Neuronal stem cell (in vitro differentiated cells): ENCODE results near the gene CASTOR1.

Experiments
- DNase-seq: peaks from one replicate; pipeline ENCODE4 v3.0.0-alpha.2; 2013; ENCODE audit warnings: low spot score
- H2AFZ ChIP-seq: one replicate; pipeline ENCODE4 v1.6.1; 2013; ENCODE audit warnings: mild to moderate bottlenecking, low read length, inconsistent platforms
- H2AK5ac ChIP-seq: 2 replicates; pipeline ENCODE4 v1.6.1; 2013; ENCODE audit warnings: low read depth, mild to moderate bottlenecking, inconsistent platforms, low read length, moderate library complexity, mixed read lengths
- H2BK120ac ChIP-seq: 2 replicates; pipeline ENCODE4 v1.6.1; 2013; ENCODE audit warnings: low read depth, mild to moderate bottlenecking, inconsistent platforms, low read length, moderate library complexity, mixed read lengths
- H2BK12ac ChIP-seq: one replicate; pipeline ENCODE4 v1.6.1; 2013; ENCODE audit warnings: low read length, inconsistent platforms
- H2BK15ac ChIP-seq: 2 replicates; pipeline ENCODE4 v1.6.1; 2013; ENCODE audit warnings: mild to moderate bottlenecking, low read length, inconsistent platforms, mixed read lengths
- H2BK5ac ChIP-seq: one replicate; pipeline ENCODE4 v1.6.1; 2013; ENCODE audit warnings: inconsistent platforms, mild to moderate bottlenecking, low read length, moderate library complexity
- H3K14ac ChIP-seq: one replicate; pipeline ENCODE4 v1.6.1; 2013; ENCODE audit warnings: low read length, inconsistent platforms
- H3K18ac ChIP-seq: 2 replicates; pipeline ENCODE4 v1.6.1; 2013; ENCODE audit warnings: low read length, inconsistent platforms
- H3K23ac ChIP-seq: 2 replicates; pipeline ENCODE4 v1.6.1; 2013; ENCODE audit warnings: low read depth, mild to moderate bottlenecking, mixed read lengths, low read length, inconsistent platforms; ENCODE audit not compliant: poor library complexity
- H3K27ac ChIP-seq: replicated peaks from 3 replicates; pipeline ENCODE4 v1.5.1; 2013; ENCODE audit warnings: low read length, inconsistent platforms
- H3K27me3 ChIP-seq, 3 experiments: 2 replicates each; pipeline ENCODE4 v1.6.1; 2013; ENCODE audit warnings: low read length in 3 of 3, mild to moderate bottlenecking in 2 of 3, inconsistent platforms in 1 of 3, low read depth in 1 of 3, mixed read lengths in 1 of 3, moderate library complexity in 1 of 3; ENCODE audit not compliant: control insufficient read depth in 3 of 3, insufficient read depth in 3 of 3
- H3K36me3 ChIP-seq, 2 donors: replicated peaks in 1 of 2; 2 replicates each; pipeline ENCODE4 v1.6.1; 2013; ENCODE audit warnings: low read length in 2 of 2; ENCODE audit not compliant: control insufficient read depth in 2 of 2, insufficient read depth in 2 of 2
- H3K4ac ChIP-seq: 2 replicates; pipeline ENCODE4 v1.6.1; 2013; ENCODE audit warnings: inconsistent platforms, mild to moderate bottlenecking, low read length, moderate library complexity
- H3K4me1 ChIP-seq, 2 donors: 1 replicate in 1 of 2; 2 replicates in 1 of 2; pipeline ENCODE4 v1.6.1; 2013; ENCODE audit warnings: low read length in 2 of 2, low read depth in 1 of 2; ENCODE audit not compliant: control insufficient read depth in 2 of 2, insufficient read depth in 1 of 2
- H3K4me2 ChIP-seq: one replicate; pipeline ENCODE4 v1.6.1; 2013; ENCODE audit warnings: mild to moderate bottlenecking, low read length, inconsistent platforms; ENCODE audit not compliant: insufficient read depth, poor library complexity, severe bottlenecking
- H3K4me3 ChIP-seq, 2 donors: 2 replicates each; pipeline ENCODE4 v1.5.1; 2013; ENCODE audit warnings: low read length in 2 of 2, mild to moderate bottlenecking in 2 of 2, inconsistent platforms in 1 of 2, moderate library complexity in 1 of 2
- H3K79me1 ChIP-seq: one replicate; pipeline ENCODE4 v1.6.1; 2013; ENCODE audit warnings: low read depth, mild to moderate bottlenecking, inconsistent platforms, low read length, moderate library complexity
- H3K9ac ChIP-seq: one replicate; pipeline ENCODE4 v1.6.1; 2013; ENCODE audit warnings: mild to moderate bottlenecking, low read depth, low read length, inconsistent platforms; ENCODE audit not compliant: poor library complexity
- H3K9me3 ChIP-seq, 2 donors: replicated peaks in 1 of 2; 2 replicates each; pipeline versions ENCODE3 to v1.6.1; 2013; ENCODE audit warnings: low read length in 2 of 2, mild to moderate bottlenecking in 2 of 2, inconsistent platforms in 1 of 2, low read depth in 1 of 2, mixed read lengths in 1 of 2, moderate library complexity in 1 of 2; ENCODE audit not compliant: control insufficient read depth in 2 of 2, insufficient read depth in 1 of 2
- H4K8ac ChIP-seq: one replicate; pipeline ENCODE4 v1.6.1; 2013; ENCODE audit warnings: low read depth, mild to moderate bottlenecking, inconsistent platforms, low read length, moderate library complexity
- H4K91ac ChIP-seq: one replicate; pipeline ENCODE4 v1.6.1; 2013; ENCODE audit warnings: low read length, low read depth, mild to moderate bottlenecking, inconsistent platforms; ENCODE audit not compliant: poor library complexity
- WGBS, 2 donors: extraction: QIAGEN DNeasy Blood & Tissue Kit; methylation state at CpG; one replicate each; pipeline ENCODE4 v1.1.7; 2013; ENCODE audit warnings: missing lambda C conversion rate in 2 of 2, mixed read lengths in 1 of 2; ENCODE audit not compliant: insufficient read length in 2 of 2, insufficient replicate concordance in 1 of 2; ENCODE audit errors: extremely low coverage in 2 of 2; 5-methylcytosine and 5-hydroxymethylcytosine counted together

Gene CASTOR1

DNA sequence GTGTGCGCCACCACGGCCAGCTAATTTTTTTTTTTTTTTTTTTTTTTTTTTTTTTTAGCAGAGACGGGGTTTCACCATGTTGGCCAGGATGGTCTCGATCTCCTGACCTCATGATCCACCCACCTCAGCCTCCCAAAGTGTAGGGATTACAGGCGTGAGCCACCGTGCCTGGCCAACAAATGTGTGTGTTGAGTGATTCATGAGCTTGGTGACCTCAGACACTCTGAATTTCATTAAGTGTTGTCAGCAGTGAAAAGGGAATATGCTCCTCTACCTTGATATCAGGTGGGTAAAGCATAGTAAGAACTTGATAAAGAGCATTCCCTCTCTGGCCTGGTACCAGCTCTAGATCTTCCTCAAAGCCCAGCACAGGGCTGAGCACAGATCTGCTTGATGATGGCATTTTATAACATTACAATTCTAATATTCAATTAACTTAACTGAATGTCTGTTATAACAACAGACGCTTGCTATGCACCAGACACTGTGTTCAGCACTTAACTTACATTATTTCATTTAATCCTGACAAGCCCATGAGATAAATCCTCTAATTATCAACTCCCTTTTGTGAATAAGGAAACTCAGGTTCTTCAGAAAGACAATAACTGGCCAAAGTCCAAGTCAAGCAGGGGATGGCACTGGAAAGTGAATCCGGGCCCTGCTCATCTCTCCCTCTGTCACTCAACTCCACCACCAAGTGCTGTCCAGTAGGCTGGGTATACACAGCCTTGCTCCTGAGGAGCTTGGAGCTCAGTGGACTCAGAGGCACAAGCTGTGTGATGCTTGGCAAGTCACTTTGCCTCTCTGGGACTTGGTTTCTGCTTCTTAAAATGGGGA is 24.4 kb upstream of the CASTOR1 start:
- DNase-seq: no peak
- H2BK5ac ChIP-seq: no peak overlapping the region
- H3K27me3 ChIP-seq: no peaks in the 10 kb centered on the region
- H3K27ac ChIP-seq: no peak overlapping the region
- H4K91ac ChIP-seq: no peak overlapping the region
- no peak overlapping the region for H2AFZ ChIP-seq
- H3K23ac ChIP-seq: no peak overlapping the region
- H3K18ac ChIP-seq: no peak overlapping the region
- H3K9ac ChIP-seq: no peak overlapping the region
- H3K4me1 ChIP-seq: peaks cover 0 to 2% of the 10 kb centered on the region in 2 donors
- no peak overlapping the region for H2BK15ac ChIP-seq
- H4K8ac ChIP-seq: no peak overlapping the region
- H3K9me3 ChIP-seq: no peaks in the 10 kb centered on the region
- H2BK12ac ChIP-seq: no peak overlapping the region
- H3K4me3 ChIP-seq: no peak overlapping the region
- H3K14ac ChIP-seq: no peak overlapping the region
- no peak overlapping the region for H2AK5ac ChIP-seq
- no peak overlapping the region for H3K4ac ChIP-seq
- H2BK120ac ChIP-seq: no peak overlapping the region
- H3K4me2 ChIP-seq: no peak overlapping the region
- WGBS, 2 donors: no CpG with 5 or more reads among the region's 8 CpGs
- no peaks in the 10 kb centered on the region for H3K79me1 ChIP-seq
- no peaks in the 10 kb centered on the region for H3K36me3 ChIP-seq

DNA sequence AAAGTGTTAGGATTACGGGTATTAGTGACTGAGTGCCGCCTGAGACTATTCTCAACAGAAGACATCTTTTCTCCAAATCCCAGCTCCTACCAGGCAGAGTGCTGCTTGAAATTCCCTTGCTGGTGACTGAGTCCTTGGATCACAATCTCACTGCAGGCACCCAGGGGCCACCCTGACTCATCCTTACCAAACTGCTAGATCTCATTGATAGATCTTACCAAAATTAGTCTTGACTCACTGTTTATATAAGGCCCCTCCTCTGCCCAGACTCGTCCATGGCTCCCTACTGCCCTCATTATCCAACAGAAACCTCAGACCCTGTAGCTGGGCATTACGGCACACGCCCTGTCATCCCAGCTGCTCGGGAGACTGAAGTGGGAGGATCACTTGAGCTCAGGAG is 22.7 kb upstream of the CASTOR1 start:
- Histone ChIP-seq H2BK15ac (no peak overlapping the region), H3K9me3 (no peaks in the 10 kb centered on the region), H3K4me1 (peaks cover 0 to 2% of the 10 kb centered on the region in 2 donors), H3K23ac (no peak overlapping the region), H3K36me3 (no peaks in the 10 kb centered on the region), H2BK5ac (no peak overlapping the region), H2AFZ (no peak overlapping the region), H3K9ac (no peak overlapping the region), H3K4me3 (no peak overlapping the region), H3K4ac (no peak overlapping the region), H2BK120ac (no peak overlapping the region), H3K18ac (no peak overlapping the region), H3K14ac (no peak overlapping the region), H4K91ac (no peak overlapping the region), H2AK5ac (no peak overlapping the region), H4K8ac (no peak overlapping the region), H2BK12ac (no peak overlapping the region), H3K27me3 (no peaks in the 10 kb centered on the region), H3K27ac (no peak overlapping the region), H3K79me1 (no peaks in the 10 kb centered on the region), H3K4me2 (no peak overlapping the region)
- DNase-seq: no peak
- no CpG with 5 or more reads among the region's 6 CpGs for WGBS, 2 donors

DNA sequence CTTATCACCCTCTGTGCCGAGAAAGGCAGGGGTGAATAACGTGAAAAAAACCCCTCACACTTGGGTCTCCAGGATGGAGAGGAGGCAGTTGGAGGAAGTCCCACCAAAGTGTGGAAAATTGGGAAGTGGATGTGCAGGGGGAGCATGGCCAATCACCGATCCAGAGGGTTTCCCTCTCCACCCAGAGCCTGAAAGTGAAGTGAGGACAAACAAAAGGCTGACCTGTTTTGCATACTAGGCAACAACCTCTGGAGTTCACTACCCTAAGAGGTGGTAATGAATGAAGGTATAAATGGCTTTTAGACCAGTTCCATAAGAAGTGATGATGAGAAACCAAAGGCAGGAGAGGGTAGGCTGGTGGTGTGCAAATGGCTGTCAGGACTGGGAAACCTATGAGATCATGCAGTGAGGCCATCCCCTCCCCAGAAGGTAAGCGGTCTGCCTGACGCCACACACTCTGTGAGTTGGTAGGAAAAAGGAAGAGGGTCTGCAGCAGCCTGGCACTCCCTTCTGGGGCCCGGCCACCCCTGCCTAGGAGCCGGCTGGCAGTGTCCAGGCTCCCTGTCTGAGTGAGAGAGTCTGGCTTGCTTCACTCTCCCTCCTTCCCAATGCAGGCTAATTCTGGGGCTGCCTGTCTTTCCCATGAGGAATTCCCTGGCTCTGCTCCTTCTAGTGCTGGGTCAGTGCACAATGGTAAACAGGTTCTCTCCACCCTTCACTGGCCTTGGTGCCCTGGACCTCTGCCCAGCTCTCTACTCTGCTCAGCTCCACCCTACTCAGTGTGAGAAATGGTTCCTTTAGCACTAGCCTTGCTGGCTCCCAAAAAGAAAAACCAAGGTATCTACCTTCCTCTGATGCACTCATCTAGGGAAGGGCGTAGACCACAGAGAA is 21.8 kb upstream of the CASTOR1 start:
- Histone ChIP-seq H2BK5ac (no peak overlapping the region), H3K4me2 (no peak overlapping the region), H3K14ac (no peak overlapping the region), H2AFZ (no peak overlapping the region), H4K8ac (no peak overlapping the region), H3K36me3 (no peaks in the 10 kb centered on the region), H2AK5ac (no peak overlapping the region), H3K4me1 (peaks cover 0 to 2% of the 10 kb centered on the region in 2 donors), H3K4ac (no peak overlapping the region), H3K4me3 (no peak overlapping the region), H3K9ac (no peak overlapping the region), H3K9me3 (no peaks in the 10 kb centered on the region), H4K91ac (no peak overlapping the region), H2BK120ac (no peak overlapping the region), H3K23ac (no peak overlapping the region), H3K27me3 (no peaks in the 10 kb centered on the region), H3K27ac (no peak overlapping the region), H3K79me1 (no peaks in the 10 kb centered on the region), H3K18ac (no peak overlapping the region), H2BK15ac (no peak overlapping the region), H2BK12ac (no peak overlapping the region)
- WGBS, 2 donors: no CpG with 5 or more reads among the region's 8 CpGs
- no peak for DNase-seq
